Heart left ventricle (tissue), 13 donors: ENCODE results near the gene GDF7.

Experiments used
- CTCF ChIP-seq, 12 donors: fragments of 200-600 bp; sonication (generic) in 4 of 12; IDR thresholded peaks; one replicate each; pipeline versions ENCODE4 v1.5.0 to v1.8.0; 2018 to 2022; ENCODE audit warnings: antibody characterized with exemption in 12 of 12, mild to moderate bottlenecking in 5 of 12
- POLR2A ChIP-seq, 2 donors: fragments of 450-650 bp; IDR thresholded peaks; one replicate each; pipeline ENCODE4 v1.6.1; 2017; ENCODE audit warnings: antibody characterized with exemption in 2 of 2, mild to moderate bottlenecking in 2 of 2, moderate library complexity in 2 of 2
- donor health status: ischemic (EF 13 %, LVEDD 7.1; RV severe dilation, severe dysfunction).
- donor health status: DM: no; HTN: yes; CAD: no.
- donor health status: DM: no; HTN: no; CAD: no.
- donor health status: ischemic (EF 25% LVEDD 6.9; RV normal size, moderate dysfunction).
- donor health status: ischemic (EF 25% LVEDD 5.7; RV mildly dilated, moderate dysfunction).
- donor health status: ischemic (EF 35%, LVEDD 5.7; RV mildly dilated, moderate dysfunction).
- donor health status: nonischemic (EF 11% LVEDD 7.7; RV severe dilation, severe dysfunction).
- donor health status: DM: yes; HTN: yes; CAD: no.
- donor health status: PGD.
- donor health status: ischemic (EF 29% LVEDD 5.4; RV normal size, mild dysfunction).
- donor health status: nonischemic (EF 23%, LVEDD 6.1; RV moderate dilation, normal function).

- TF ChIP-seq POLR2A (IDR thresholded peaks at IDR 0.05) (no peak), CTCF (IDR thresholded peaks at IDR 0.05) (no peak)
Measured at GRCh38 chr2:20706217-20706616, 39.3 kb downstream of the GDF7 start.
